Aorta (tissue), 5 donors: ENCODE measurements around the gene TCEAL3. TPM values are rescaled to one million over a fixed set of nuclear protein-coding genes. Genes with fewer than 3 reads are reported as not detected.

Experiments used
- ATAC-seq: fragments of 200-7000 bp; cut with Tn5 transposase; one replicate; pipeline ENCODE4 v1.9.1; 2022; ENCODE audit warnings: moderate library complexity; ENCODE audit not compliant: low FRiP score
- DNase-seq, 2 donors: peaks; one replicate each; pipeline ENCODE4 v3.0.0-alpha.2; 2020
- H3K27ac ChIP-seq, 2 donors: one replicate each; pipeline ENCODE4 v1.5.1; 2013; ENCODE audit warnings: low read length in 2 of 2, mild to moderate bottlenecking in 2 of 2, moderate library complexity in 2 of 2, control low read depth in 1 of 2, inconsistent platforms in 1 of 2, low read depth in 1 of 2
- H3K27me3 ChIP-seq, 2 donors: one replicate each; pipeline ENCODE4 v1.6.1; 2013; ENCODE audit warnings: control low read depth in 1 of 2, low read length in 1 of 2, mild to moderate bottlenecking in 1 of 2, moderate library complexity in 1 of 2; ENCODE audit not compliant: insufficient read depth in 2 of 2, control insufficient read depth in 1 of 2
- H3K36me3 ChIP-seq, 2 donors: one replicate each; pipeline ENCODE4 v1.6.1; 2013; ENCODE audit warnings: control low read depth in 1 of 2, low read length in 1 of 2, mild to moderate bottlenecking in 1 of 2; ENCODE audit not compliant: insufficient read depth in 2 of 2, control insufficient read depth in 1 of 2
- H3K4me1 ChIP-seq, 2 donors: one replicate each; pipeline ENCODE4 v1.6.1; 2013; ENCODE audit warnings: low read length in 2 of 2, control low read depth in 1 of 2, mild to moderate bottlenecking in 1 of 2, moderate library complexity in 1 of 2; ENCODE audit not compliant: insufficient read depth in 2 of 2, control insufficient read depth in 1 of 2
- H3K4me3 ChIP-seq, 2 donors: one replicate each; pipeline ENCODE4 v1.5.1; 2013; ENCODE audit warnings: low read length in 2 of 2, control low read depth in 1 of 2, mild to moderate bottlenecking in 1 of 2
- H3K9me3 ChIP-seq: one replicate; pipeline ENCODE4 v1.6.1; 2013; ENCODE audit warnings: mild to moderate bottlenecking, low read length; ENCODE audit not compliant: control insufficient read depth
- WGBS, 2 donors: extraction: QIAGEN DNeasy Blood & Tissue Kit; methylation state at CpG; one replicate each; pipeline ENCODE4 v1.1.7; 2013; 5-methylcytosine and 5-hydroxymethylcytosine counted together
- intact Hi-C, 2 donors: fragments of 100-400 bp; cut with DNase I; formaldehyde crosslinking; loops; one replicate each; pipeline versions ENCODE4 v1.14.2 to v1.15.0; 2022
- long read RNA-seq, 2 donors: library from polyadenylated mRNA; unstranded; transcript quantifications; one replicate each; pipeline ENCODE4 v2.0.0, GENCODE V29; 2020 to 2021
- polyA plus RNA-seq, 2 donors: library from polyadenylated mRNA; stranded (reverse); fragments of 200-250 nt; gene quantifications; one replicate each; pipeline ENCODE4 v1.2.3, GENCODE V29; 2013
- total RNA-seq, 2 donors: library from RNA; stranded (reverse); fragmentation: NEBNext Ultra II Directional; extraction: Animal tissue kit (Norgen Biotek cat#: 25700); gene quantifications; one replicate each; pipeline ENCODE4 v1.2.1, GENCODE V29; 2021
- donor health status: healthy with polysubstance abuse.
- donor health status: Bipolar disorder and iron deficiency.
- donor health status: DM: no; HTN: no; CAD: no.
- donor health status: DM: no; HTN: no; CAD: no.
- donor health status: DM: yes; HTN: yes; CAD: no.

Gene TCEAL3, protein sequence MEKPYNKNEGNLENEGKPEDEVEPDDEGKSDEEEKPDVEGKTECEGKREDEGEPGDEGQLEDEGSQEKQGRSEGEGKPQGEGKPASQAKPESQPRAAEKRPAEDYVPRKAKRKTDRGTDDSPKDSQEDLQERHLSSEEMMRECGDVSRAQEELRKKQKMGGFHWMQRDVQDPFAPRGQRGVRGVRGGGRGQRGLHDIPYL
- total RNA-seq: 10 to 100 TPM; 34.6 to 77.3 TPM
- polyA plus RNA-seq: 100 to 1,000 TPM; 249 to 392 TPM
- long read RNA-seq, donor 1, transcript TCEAL3-201 (3 exons, 1,124 nt): minor isoform, 39 of 220 reads
- long read RNA-seq, donor 1, transcript TCEAL3-202 (3 exons, 1,113 nt): major isoform, 99 of 220 reads
- long read RNA-seq, donor 1, partial matches to known transcripts: 46 of 220 reads
- long read RNA-seq, donor 1, other reads (novel, unspliced or antisense): 36 of 220 reads
- long read RNA-seq, donor 2, transcript TCEAL3-202 (3 exons, 1,113 nt): major isoform, 17 of 28 reads
- long read RNA-seq, donor 2, transcript TCEAL3-201 (3 exons, 1,124 nt): minor isoform, 5 of 28 reads
- long read RNA-seq, donor 2, partial matches to known transcripts: 1 of 28 reads
- long read RNA-seq, donor 2, other reads (novel, unspliced or antisense): 5 of 28 reads

DNA sequence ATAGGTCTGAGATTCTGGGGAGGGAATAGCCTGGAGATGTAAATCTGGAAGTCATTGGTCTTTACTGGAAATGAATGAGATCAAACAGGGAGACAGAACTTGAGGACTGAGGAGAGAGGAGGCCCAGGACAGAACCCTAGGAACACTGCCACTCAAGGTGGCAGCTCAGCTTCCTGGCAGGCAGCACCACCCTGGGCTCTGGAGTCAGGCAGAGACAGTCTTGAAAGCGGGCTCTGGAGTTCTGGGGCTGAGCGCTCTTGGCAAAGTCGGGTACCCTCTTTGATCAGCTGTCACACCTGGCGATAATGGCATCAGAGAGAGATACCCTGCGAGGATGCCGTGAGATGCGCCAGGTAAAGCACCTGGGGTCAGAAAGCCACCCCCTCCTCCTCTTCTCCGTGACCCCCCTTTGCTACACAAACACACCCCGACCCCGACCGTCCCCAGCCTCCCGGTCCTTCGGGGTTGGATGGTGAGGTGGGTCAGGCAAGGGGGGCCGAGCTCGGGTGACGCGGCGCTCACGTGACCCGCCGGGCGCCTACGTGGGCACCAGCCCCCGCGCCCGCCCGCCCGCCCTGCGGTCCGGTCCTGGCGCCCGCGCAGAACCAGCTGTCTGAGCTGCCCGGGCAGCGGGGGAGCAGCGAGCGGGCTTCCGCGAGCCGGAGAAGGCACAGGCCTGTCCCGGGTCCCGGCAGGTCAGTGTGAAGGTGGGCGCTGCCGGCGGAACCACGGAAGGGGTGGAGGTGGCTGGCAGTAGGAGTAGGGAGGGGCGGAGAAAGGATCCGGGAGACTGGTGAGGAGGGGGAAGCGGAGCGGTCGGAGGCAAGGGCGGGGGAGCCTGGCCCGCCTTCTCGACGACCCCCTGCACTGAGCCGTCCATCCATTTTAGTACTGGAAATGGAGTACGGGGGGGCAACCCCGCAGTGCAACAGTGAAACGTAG is at the start of gene TCEAL3:
Gene TCEAL3 (plus strand): TSS at position 600 of the 942 bp plus-strand sequence. CDS start 1,102 bp downstream, outside the sequence.
- Histone ChIP-seq H3K4me1 (no peaks in the 10 kb centered on the region), H3K27me3 (no peaks in the 10 kb centered on the region), H3K36me3 (no peaks in the 10 kb centered on the region), H3K4me3 (peak within 1 kb of the TSS; percentile 36 to 51), H3K27ac (peak within 1 kb of the TSS; percentile 36 to 97), H3K9me3 (no peaks in the 10 kb centered on the region)
- 1 to 18% methylated on average over 55 to 59 of the region's 59 CpGs for WGBS, 2 donors
- intact Hi-C loops: no loop called here
- ATAC-seq (peak; percentile 85), DNase-seq (peak; percentile 70 to 89)

DNA sequence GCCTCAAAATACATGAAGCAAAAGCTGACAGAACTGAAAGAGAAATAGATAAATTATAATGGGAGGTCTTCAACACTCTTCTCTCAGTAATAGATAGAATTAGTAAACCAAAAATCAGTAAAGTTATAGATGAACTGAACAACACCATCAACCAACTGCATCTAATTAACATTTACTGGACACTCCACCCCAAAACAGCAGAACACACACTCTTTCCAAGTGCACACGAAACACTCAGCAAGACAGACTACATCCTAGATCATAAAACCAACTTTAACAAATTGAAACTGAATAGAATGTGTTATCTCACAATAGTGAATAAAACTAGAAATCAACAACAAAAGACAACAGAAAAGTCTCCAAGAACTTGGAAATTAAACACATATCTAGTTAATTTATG is 47.5 kb upstream of the TCEAL3 start:
- Histone ChIP-seq H3K27ac (no peak overlapping the region), H3K4me1 (no peaks in the 10 kb centered on the region), H3K27me3 (no peaks in the 10 kb centered on the region), H3K36me3 (no peaks in the 10 kb centered on the region), H3K4me3 (no peak overlapping the region), H3K9me3 (no peaks in the 10 kb centered on the region)
- intact Hi-C loops: no loop called here
- ATAC-seq (no peak), DNase-seq (no peak)
- 40 to 68% methylated on average over 1 of the region's 1 CpG for WGBS, 2 donors

DNA sequence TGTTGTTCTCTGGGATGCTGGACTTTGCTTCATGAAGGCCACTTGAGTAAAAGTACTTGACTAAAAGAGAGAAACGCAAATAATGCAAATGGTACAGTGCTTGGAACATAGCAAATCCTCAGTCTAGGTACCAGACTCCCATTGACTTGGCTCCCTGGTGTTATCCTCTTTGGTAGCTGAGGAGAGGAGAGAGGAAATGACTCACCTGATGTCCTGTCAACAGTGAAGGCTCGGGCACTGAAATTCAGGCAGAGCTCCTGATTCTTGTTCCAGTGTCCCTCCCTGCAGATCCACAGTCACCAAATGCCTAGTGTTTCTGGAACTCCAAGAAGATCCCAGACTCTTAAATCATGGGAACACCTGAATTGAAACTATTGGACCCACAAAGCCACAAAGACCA is 45.0 kb upstream of the TCEAL3 start:
- Histone ChIP-seq H3K36me3 (no peaks in the 10 kb centered on the region), H3K4me1 (no peaks in the 10 kb centered on the region), H3K4me3 (no peak overlapping the region), H3K9me3 (no peaks in the 10 kb centered on the region), H3K27ac (no peak overlapping the region), H3K27me3 (no peaks in the 10 kb centered on the region)
- intact Hi-C loops: no loop called here
- DNase-seq: no peak
- no peak for ATAC-seq
- WGBS, 2 donors: 53 to 74% methylated on average over 2 of the region's 2 CpGs

DNA sequence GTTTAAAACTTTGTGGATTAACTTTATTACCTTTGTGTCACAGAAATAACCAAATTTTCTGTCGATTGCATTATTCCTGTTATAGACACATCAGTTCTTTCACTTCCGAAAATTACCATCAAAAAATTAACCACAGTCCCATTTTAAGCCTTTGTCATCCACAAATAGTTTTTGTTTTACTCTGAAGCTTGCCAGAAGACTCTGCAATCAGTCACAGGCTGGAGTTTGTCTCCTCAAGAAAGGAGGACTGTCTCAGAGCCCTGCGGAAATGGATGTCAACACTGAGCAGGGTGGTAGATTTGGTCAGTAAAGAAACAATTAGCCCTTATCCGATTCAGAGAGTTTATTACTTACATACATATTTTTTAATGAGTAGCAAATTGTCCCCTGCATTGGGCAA is 42.6 kb upstream of the TCEAL3 start:
- WGBS, 2 donors: 65 to 78% methylated on average over 4 of the region's 4 CpGs
- Histone ChIP-seq H3K36me3 (no peaks in the 10 kb centered on the region), H3K4me1 (no peaks in the 10 kb centered on the region), H3K27me3 (no peaks in the 10 kb centered on the region), H3K9me3 (no peaks in the 10 kb centered on the region), H3K27ac (no peak overlapping the region), H3K4me3 (no peak overlapping the region)
- DNase-seq: no peak
- intact Hi-C loops: no loop called here
- ATAC-seq: no peak

DNA sequence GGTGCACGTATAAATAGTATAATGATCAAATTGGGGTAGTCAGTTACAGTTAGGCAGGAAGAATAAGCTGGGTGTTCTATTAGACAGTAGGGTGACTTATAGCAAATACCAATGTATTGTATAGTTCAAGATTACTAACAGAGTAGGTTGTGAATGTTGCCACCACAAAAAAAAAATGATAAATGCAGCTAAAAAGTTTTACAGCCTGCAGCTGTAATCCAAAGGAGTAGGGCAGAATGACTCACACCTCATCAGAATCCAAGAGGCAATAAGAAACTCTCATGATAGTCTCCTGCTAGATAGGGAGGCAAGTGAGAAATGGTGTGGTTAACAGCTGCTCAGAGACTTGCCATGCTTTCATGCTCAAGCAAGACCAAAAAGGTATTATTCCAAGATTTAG is 42.0 kb upstream of the TCEAL3 start:
- Histone ChIP-seq H3K36me3 (no peaks in the 10 kb centered on the region), H3K4me3 (no peak overlapping the region), H3K27ac (no peak overlapping the region), H3K9me3 (no peaks in the 10 kb centered on the region), H3K4me1 (no peaks in the 10 kb centered on the region), H3K27me3 (no peaks in the 10 kb centered on the region)
- WGBS, 2 donors: 33 to 61% methylated on average over 1 of the region's 1 CpG
- no peak for ATAC-seq
- no peak for DNase-seq
- intact Hi-C loops: no loop called here

DNA sequence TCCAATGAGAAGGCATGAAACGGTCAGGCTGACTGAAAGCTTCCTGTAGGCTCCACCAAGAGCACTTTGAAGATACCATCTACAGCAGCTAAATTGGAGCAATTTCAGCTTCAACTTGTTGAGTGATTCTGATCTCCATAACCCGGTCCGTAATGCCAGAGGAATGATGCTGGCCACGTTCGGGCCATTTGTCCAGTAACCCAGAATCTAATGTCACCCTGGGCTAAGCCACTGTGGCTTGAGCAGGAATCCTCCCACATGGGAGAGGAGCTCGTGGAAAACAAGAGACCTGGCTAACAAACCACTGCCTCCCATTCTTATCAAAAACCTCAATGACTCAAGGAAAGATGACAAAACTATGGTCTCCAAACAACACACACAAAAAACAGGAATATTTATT is 36.6 kb upstream of the TCEAL3 start:
- intact Hi-C loops: no loop called here
- Histone ChIP-seq H3K4me1 (no peaks in the 10 kb centered on the region), H3K36me3 (no peaks in the 10 kb centered on the region), H3K4me3 (no peak overlapping the region), H3K27ac (no peak overlapping the region), H3K27me3 (no peaks in the 10 kb centered on the region), H3K9me3 (no peaks in the 10 kb centered on the region)
- WGBS, 2 donors: 75 to 92% methylated on average over 6 of the region's 6 CpGs
- DNase-seq: no peak
- ATAC-seq: no peak

DNA sequence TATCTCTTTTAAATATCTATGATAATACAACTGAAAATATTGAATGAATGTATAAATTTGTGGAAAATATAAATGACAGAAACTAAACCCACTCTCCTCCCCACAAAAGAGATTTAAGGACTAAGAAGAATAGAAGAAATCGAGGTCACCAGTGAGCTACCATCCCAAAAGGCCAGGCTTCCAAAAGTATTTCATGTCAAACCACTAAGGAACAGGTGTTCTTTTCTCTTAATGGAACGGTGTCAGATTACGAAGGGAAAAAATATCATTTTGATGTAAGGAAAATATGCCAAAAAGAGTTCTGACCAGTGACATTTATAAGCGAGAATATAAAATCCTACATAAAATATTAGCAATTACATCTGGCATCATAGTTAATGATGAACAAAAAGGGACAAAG is 36.0 kb upstream of the TCEAL3 start:
- Histone ChIP-seq H3K9me3 (no peaks in the 10 kb centered on the region), H3K27me3 (no peaks in the 10 kb centered on the region), H3K4me1 (no peaks in the 10 kb centered on the region), H3K36me3 (no peaks in the 10 kb centered on the region), H3K4me3 (no peak overlapping the region), H3K27ac (no peak overlapping the region)
- ATAC-seq (no peak), DNase-seq (no peak)
- intact Hi-C loops: no loop called here
- WGBS, 2 donors: 80 to 84% methylated on average over 4 of the region's 4 CpGs

DNA sequence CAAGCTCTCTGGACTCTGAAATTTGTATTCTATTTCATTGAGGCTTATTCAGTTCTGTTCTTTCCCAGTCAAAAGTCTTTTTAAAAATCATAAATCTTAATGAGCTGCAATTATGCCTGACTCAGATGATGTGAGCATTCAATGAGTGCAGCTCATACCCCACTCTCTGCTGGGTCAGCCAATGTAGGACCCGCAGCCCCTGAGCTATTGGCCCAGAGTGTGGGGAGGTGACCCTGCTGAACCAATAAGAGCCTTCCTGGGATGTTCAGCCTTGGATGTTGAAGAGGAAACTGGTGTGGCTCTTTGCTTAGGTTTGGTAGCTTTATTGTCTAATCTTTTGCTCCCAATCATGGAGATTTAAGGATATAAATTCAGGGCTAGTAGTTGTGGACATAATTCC is 34.6 kb upstream of the TCEAL3 start:
- Histone ChIP-seq H3K27me3 (no peaks in the 10 kb centered on the region), H3K9me3 (no peaks in the 10 kb centered on the region), H3K36me3 (no peaks in the 10 kb centered on the region), H3K27ac (no peak overlapping the region), H3K4me1 (no peaks in the 10 kb centered on the region), H3K4me3 (no peak overlapping the region)
- 60 to 87% methylated on average over 1 of the region's 1 CpG for WGBS, 2 donors
- intact Hi-C loops: no loop called here
- no peak for DNase-seq
- ATAC-seq: no peak
